HEK293 (cell line): ENCODE measurements around the gene CCL7.

Source experiments
- CTCF ChIP-seq: fragments of 450-650 bp; formaldehyde crosslinking; IDR thresholded peaks from 2 replicates; pipeline ENCODE4 v1.5.1; 2016; ENCODE audit warnings: missing biosample characterization, missing genetic modification characterization
- SALL2 ChIP-seq: fragments of 450-650 bp; formaldehyde crosslinking; IDR thresholded peaks from 2 replicates; pipeline ENCODE4 v1.5.0; 2017; ENCODE audit warnings: missing biosample characterization, mild to moderate bottlenecking, missing genetic modification characterization, borderline replicate concordance
- ZBTB21 ChIP-seq: fragments of 450-650 bp; formaldehyde crosslinking; IDR thresholded peaks from 2 replicates; pipeline ENCODE4 v1.5.1; 2017; ENCODE audit warnings: missing biosample characterization, missing genetic modification characterization
- ZNF274 ChIP-seq, 2 experiments: fragments of 200-500 bp in 1 of 2; fragments of 450-650 bp in 1 of 2; sonication (Bioruptor generic) in 1 of 2; formaldehyde crosslinking in 1 of 2; IDR thresholded peaks; 2 replicates each; pipeline versions ENCODE4 v1.5.1 to v1.6.1; 2014 to 2016; ENCODE audit warnings: borderline replicate concordance in 1 of 2, inconsistent platforms in 1 of 2, low read length in 1 of 2, missing biosample characterization in 1 of 2, missing genetic modification characterization in 1 of 2
- ZNF341 ChIP-seq: fragments of 450-650 bp; formaldehyde crosslinking; IDR thresholded peaks from 2 replicates; pipeline ENCODE4; 2016; ENCODE audit warnings: low read depth, missing biosample characterization, missing genetic modification characterization
- ZNF561 ChIP-seq: fragments of 450-650 bp; IDR thresholded peaks from 2 replicates; pipeline ENCODE4 v1.5.1; 2018; ENCODE audit warnings: missing biosample characterization, missing genetic modification characterization, borderline replicate concordance
- ZNF571 ChIP-seq: fragments of 450-650 bp; formaldehyde crosslinking; IDR thresholded peaks from 2 replicates; pipeline ENCODE4 v1.5.0; 2017; ENCODE audit warnings: missing biosample characterization, missing genetic modification characterization
- ZNF677 ChIP-seq: fragments of 450-650 bp; IDR thresholded peaks from 2 replicates; pipeline ENCODE4 v1.5.0; 2018; ENCODE audit warnings: missing biosample characterization, mild to moderate bottlenecking, missing genetic modification characterization, moderate library complexity

GRCh38 chr17:34254651-34255380 lies 15.2 kb upstream of the CCL7 start, which contains the start of gene CCL2:
- TF ChIP-seq ZNF561 (tag by site-specific recombination) = no peak
- no peak for TF ChIP-seq ZNF677 (tag by site-specific recombination)
- 0 out of 2 replicates have a peak, but pooled peaks have one; percentile 13 for TF ChIP-seq ZBTB21 (tag by site-specific recombination)
- no peak for TF ChIP-seq ZNF341 (tag by site-specific recombination)
- no peak for TF ChIP-seq CTCF
- no peak for TF ChIP-seq SALL2 (tag by site-specific recombination)
- no peak for TF ChIP-seq ZNF571
- no peak for TF ChIP-seq ZNF274 (IDR thresholded peaks at IDR 0.05; ENCODE audit: low read length)
- TF ChIP-seq ZNF274 (tag by site-specific recombination; IDR thresholded peaks at IDR 0.05; ENCODE audit: borderline replicate concordance) = no peak
